GM23248 (cell line): Measurements from ENCODE around the gene GDPGP1. TPM values are rescaled to one million over a fixed set of nuclear protein-coding genes. Genes with fewer than 3 reads are reported as not detected.

Experiments
- DNase-seq: peaks from one replicate; pipeline ENCODE4 v3.0.0-alpha.2; 2015
- H2AFZ ChIP-seq: fragments of 200-600 bp; sonication (generic); 2 replicates; pipeline ENCODE4 v1.6.1; 2016; ENCODE audit warnings: antibody characterized with exemption
- H3F3A ChIP-seq: fragments of 200-600 bp; sonication (generic); 2 replicates; pipeline ENCODE4 v1.6.1; 2016; ENCODE audit warnings: mild to moderate bottlenecking, antibody characterized with exemption, mixed run types; ENCODE audit not compliant: insufficient read depth
- H3K27ac ChIP-seq: fragments of 200-600 bp; sonication (generic); 2 replicates; pipeline ENCODE4 v1.5.1; 2016; ENCODE audit warnings: mild to moderate bottlenecking
- H3K27me3 ChIP-seq: fragments of 200-600 bp; sonication (generic); replicated peaks from 2 replicates; pipeline ENCODE4 v1.6.1; 2016; ENCODE audit warnings: mild to moderate bottlenecking; ENCODE audit not compliant: insufficient read depth
- H3K36me3 ChIP-seq: fragments of 200-600 bp; sonication (generic); 2 replicates; pipeline ENCODE4 v1.6.1; 2016; ENCODE audit warnings: low read depth, mild to moderate bottlenecking
- H3K4me1 ChIP-seq: fragments of 200-600 bp; sonication (generic); 2 replicates; pipeline ENCODE4 v1.6.1; 2016; ENCODE audit warnings: mild to moderate bottlenecking; ENCODE audit not compliant: insufficient read depth
- H3K4me2 ChIP-seq: fragments of 200-600 bp; sonication (generic); one replicate; pipeline ENCODE4 v1.6.1; 2016; ENCODE audit warnings: mild to moderate bottlenecking; ENCODE audit not compliant: unreplicated experiment
- H3K4me3 ChIP-seq: fragments of 200-600 bp; sonication (generic); 2 replicates; pipeline ENCODE4 v1.5.1; 2016; ENCODE audit warnings: mild to moderate bottlenecking
- H3K79me2 ChIP-seq: fragments of 200-600 bp; sonication (generic); 2 replicates; pipeline ENCODE4 v1.6.1; 2016; ENCODE audit warnings: mild to moderate bottlenecking; ENCODE audit not compliant: insufficient read depth
- H3K9ac ChIP-seq: fragments of 200-600 bp; sonication (generic); 2 replicates; pipeline ENCODE4 v1.6.1; 2016; ENCODE audit warnings: mild to moderate bottlenecking
- H3K9me2 ChIP-seq: fragments of 200-600 bp; sonication (generic); 2 replicates; pipeline ENCODE4 v1.6.1; 2016; ENCODE audit warnings: mixed run types, mild to moderate bottlenecking, moderate library complexity; ENCODE audit not compliant: insufficient read depth
- H3K9me3 ChIP-seq: fragments of 200-600 bp; sonication (generic); one replicate; pipeline ENCODE4 v1.6.1; 2017; ENCODE audit warnings: low read depth
- H4K20me1 ChIP-seq: fragments of 200-600 bp; sonication (generic); 2 replicates; pipeline ENCODE4 v1.6.0; 2016; ENCODE audit not compliant: insufficient read depth
- EZH2 ChIP-seq: fragments of 200-600 bp; sonication (generic); IDR thresholded peaks from 2 replicates; pipeline ENCODE4 v1.6.1; 2018; ENCODE audit warnings: antibody characterized with exemption, mild to moderate bottlenecking; ENCODE audit not compliant: insufficient read depth, poor library complexity, severe bottlenecking
- EZH2phosphoT487 ChIP-seq: fragments of 200-600 bp; sonication (generic); IDR thresholded peaks from 2 replicates; pipeline ENCODE4 v1.6.1; 2018; ENCODE audit warnings: antibody characterized with exemption, moderate library complexity, mild to moderate bottlenecking, low read depth; ENCODE audit not compliant: insufficient read depth
- WGBS, 2 experiments: methylation state at CpG; one replicate each; pipeline ENCODE4 v1.1.6; 2015 to 2017; ENCODE audit warnings: low lambda C conversion rate in 2 of 2, low coverage in 1 of 2; ENCODE audit errors: missing lambda C conversion rate in 2 of 2; 5-methylcytosine and 5-hydroxymethylcytosine counted together
- in situ Hi-C: fragments of 300-500 bp; cut with MboI; formaldehyde crosslinking; loops from 2 replicates; pipeline ENCODE4 v1.15.0; 2020
- polyA plus RNA-seq: library from polyadenylated mRNA; unstranded; fragments of >200 nt; fragmentation: Nextera tagmentation; extraction: Ambion mirVana; gene quantifications from 2 replicates; pipeline ENCODE4 v1.2.1, GENCODE V29; 2016
- total RNA-seq: library from RNA; depleted of rRNA; stranded (reverse); fragments of >200 nt; shearing (Covaris generic); gene quantifications from 2 replicates; pipeline ENCODE4 v1.2.3, GENCODE V29; 2014

The GDPGP1 gene
- total and polyA plus RNA-seq, 2 experiments from 2014 or later: 1.3 to 9.0 TPM

DNA sequence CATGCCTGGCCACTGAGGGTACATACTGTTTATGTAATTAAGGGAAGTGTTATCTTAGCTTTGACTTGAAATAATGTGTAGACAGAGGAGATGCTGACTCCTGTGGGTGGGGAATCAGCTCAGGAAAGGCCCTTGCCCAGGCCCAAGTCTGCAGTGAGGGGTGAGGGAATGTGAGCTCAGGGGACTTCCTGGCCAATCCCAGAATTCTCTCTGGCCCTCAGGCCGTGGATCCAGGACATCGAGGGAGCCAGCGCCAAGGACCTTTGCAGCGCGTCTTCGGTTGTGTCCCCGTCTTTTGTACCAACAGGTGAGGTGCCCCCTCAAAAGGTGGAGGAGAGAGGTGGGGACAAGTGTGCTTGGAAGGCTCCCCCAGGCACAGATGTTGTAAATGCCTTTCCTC, 6.7 kb upstream of the GDPGP1 start:
- Histone ChIP-seq H3K4me3 (no peak overlapping the region), H3K4me1 (0 out of 2 replicates have a peak, but pooled peaks cover 6% of the 10 kb centered on the region), H3K27me3 (no peaks in the 10 kb centered on the region), H3K27ac (no peak overlapping the region), H4K20me1 (no peaks in the 10 kb centered on the region), H3K9ac (no peak overlapping the region), H3K4me2 (no peak overlapping the region), H3K9me3 (no peaks in the 10 kb centered on the region), H3F3A (no peaks in the 10 kb centered on the region), H3K79me2 (peaks cover 14% of the 10 kb centered on the region), H2AFZ (no peak overlapping the region), H3K9me2 (no peaks in the 10 kb centered on the region), H3K36me3 (no peaks in the 10 kb centered on the region)
- in situ Hi-C loops: no loop called here
- no peak for TF ChIP-seq EZH2phosphoT487
- TF ChIP-seq EZH2: no peak
- WGBS, 2 experiments: 88 to 97% methylated on average over 7 of the region's 7 CpGs
- DNase-seq: no peak

DNA sequence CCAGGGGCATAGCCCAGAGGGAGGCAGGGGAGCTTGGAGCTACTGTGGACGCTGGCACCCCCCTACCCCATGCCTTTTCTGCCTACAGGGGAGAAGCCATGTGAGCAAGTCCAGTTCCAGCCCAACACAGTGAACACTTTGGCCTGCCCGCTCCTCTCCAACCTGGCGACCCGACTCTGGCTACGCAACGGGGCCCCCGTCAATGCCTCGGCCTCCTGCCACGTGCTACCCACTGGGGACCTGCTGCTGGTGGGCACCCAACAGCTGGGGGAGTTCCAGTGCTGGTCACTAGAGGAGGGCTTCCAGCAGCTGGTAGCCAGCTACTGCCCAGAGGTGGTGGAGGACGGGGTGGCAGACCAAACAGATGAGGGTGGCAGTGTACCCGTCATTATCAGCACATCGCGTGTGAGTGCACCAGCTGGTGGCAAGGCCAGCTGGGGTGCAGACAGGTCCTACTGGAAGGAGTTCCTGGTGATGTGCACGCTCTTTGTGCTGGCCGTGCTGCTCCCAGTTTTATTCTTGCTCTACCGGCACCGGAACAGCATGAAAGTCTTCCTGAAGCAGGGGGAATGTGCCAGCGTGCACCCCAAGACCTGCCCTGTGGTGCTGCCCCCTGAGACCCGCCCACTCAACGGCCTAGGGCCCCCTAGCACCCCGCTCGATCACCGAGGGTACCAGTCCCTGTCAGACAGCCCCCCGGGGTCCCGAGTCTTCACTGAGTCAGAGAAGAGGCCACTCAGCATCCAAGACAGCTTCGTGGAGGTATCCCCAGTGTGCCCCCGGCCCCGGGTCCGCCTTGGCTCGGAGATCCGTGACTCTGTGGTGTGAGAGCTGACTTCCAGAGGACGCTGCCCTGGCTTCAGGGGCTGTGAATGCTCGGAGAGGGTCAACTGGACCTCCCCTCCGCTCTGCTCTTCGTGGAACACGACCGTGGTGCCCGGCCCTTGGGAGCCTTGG, 5.9 kb upstream of the GDPGP1 start:
- H3K27me3 ChIP-seq: no peaks in the 10 kb centered on the region
- no peaks in the 10 kb centered on the region for H4K20me1 ChIP-seq
- DNase-seq: no peak
- WGBS, 2 experiments: 91 to 95% methylated on average over 34 to 38 of the region's 38 CpGs
- H3K9me3 ChIP-seq: no peaks in the 10 kb centered on the region
- no peak overlapping the region for H3K9ac ChIP-seq
- 0 out of 2 replicates have a peak, but pooled peaks cover 8% of the 10 kb centered on the region for H3K4me1 ChIP-seq
- no peak overlapping the region for H3K27ac ChIP-seq
- no peak overlapping the region for H3K4me2 ChIP-seq
- H3K4me3 ChIP-seq: no peak overlapping the region
- H3K9me2 ChIP-seq: no peaks in the 10 kb centered on the region
- no peak for TF ChIP-seq EZH2phosphoT487
- H2AFZ ChIP-seq: no peak overlapping the region
- H3F3A ChIP-seq: no peaks in the 10 kb centered on the region
- H3K36me3 ChIP-seq: no peaks in the 10 kb centered on the region
- H3K79me2 ChIP-seq: peaks cover 21% of the 10 kb centered on the region
- in situ Hi-C loops: no loop called here

DNA sequence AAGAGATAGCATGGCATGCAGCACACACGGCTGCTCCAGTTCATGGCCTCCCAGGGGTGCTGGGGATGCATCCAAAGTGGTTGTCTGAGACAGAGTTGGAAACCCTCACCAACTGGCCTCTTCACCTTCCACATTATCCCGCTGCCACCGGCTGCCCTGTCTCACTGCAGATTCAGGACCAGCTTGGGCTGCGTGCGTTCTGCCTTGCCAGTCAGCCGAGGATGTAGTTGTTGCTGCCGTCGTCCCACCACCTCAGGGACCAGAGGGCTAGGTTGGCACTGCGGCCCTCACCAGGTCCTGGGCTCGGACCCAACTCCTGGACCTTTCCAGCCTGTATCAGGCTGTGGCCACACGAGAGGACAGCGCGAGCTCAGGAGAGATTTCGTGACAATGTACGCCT, 5.0 kb upstream of the GDPGP1 start:
- H3K27me3 ChIP-seq: no peaks in the 10 kb centered on the region
- no peaks in the 10 kb centered on the region for H3K36me3 ChIP-seq
- DNase-seq: no peak
- H3K9me3 ChIP-seq: no peaks in the 10 kb centered on the region
- no peak overlapping the region for H2AFZ ChIP-seq
- no peak overlapping the region for H3K4me3 ChIP-seq
- H3K9me2 ChIP-seq: no peaks in the 10 kb centered on the region
- WGBS, 2 experiments: 86 to 87% methylated on average over 15 of the region's 15 CpGs
- no peak overlapping the region for H3K27ac ChIP-seq
- in situ Hi-C loops: no loop called here
- H3F3A ChIP-seq: no peaks in the 10 kb centered on the region
- TF ChIP-seq EZH2phosphoT487 (no peak), EZH2 (no peak)
- peaks cover 22% of the 10 kb centered on the region for H3K79me2 ChIP-seq
- H3K9ac ChIP-seq: no peak overlapping the region
- H4K20me1 ChIP-seq: no peaks in the 10 kb centered on the region
- 0 out of 2 replicates have a peak, but pooled peaks cover 8% of the 10 kb centered on the region for H3K4me1 ChIP-seq
- no peak overlapping the region for H3K4me2 ChIP-seq

DNA sequence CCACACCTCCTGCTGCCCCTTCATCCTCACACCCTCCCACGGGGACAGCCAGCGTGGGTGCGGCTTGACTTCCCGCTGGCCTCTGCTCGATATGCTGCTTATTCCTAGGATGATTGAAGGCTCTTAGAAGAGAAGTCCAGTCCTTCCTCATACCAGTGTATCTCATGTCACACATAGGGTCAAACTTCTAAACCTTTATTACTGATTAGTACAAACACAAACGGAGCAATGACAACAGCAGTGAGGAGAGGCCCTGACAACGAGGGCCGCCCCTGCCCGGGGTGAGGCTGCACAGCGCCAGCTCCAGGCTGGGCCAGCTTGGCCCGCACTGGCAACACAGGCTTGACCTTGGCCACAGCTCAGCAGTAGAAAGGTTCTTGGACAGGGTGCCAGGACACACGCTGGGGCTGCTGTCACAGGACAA, 3.9 kb upstream of the GDPGP1 start:
- Histone ChIP-seq H4K20me1 (no peaks in the 10 kb centered on the region), H3K4me1 (0 out of 2 replicates have a peak, but pooled peaks cover 8% of the 10 kb centered on the region), H3F3A (no peaks in the 10 kb centered on the region), H3K36me3 (no peaks in the 10 kb centered on the region), H3K27me3 (no peaks in the 10 kb centered on the region), H3K27ac (no peak overlapping the region), H3K79me2 (peaks cover 22% of the 10 kb centered on the region), H3K4me3 (no peak overlapping the region), H3K9me2 (no peaks in the 10 kb centered on the region), H3K9me3 (no peaks in the 10 kb centered on the region), H2AFZ (no peak overlapping the region), H3K4me2 (no peak overlapping the region), H3K9ac (no peak overlapping the region)
- 83% methylated on average over 12 of the region's 12 CpGs for WGBS, 2 experiments
- no peak for TF ChIP-seq EZH2phosphoT487
- no peak for TF ChIP-seq EZH2
- in situ Hi-C loops: no loop called here
- no peak for DNase-seq
